H1 (cell line): ENCODE results near the gene KRTAP9-1.

Experiments used
- TEAD4 ChIP-seq: IDR thresholded peaks from 2 replicates; pipeline ENCODE4 v1.6.1; 2012; ENCODE audit warnings: low read depth, low read length, inconsistent platforms, mixed read lengths
- TF ChIP-seq, protein P1 (sequence below), 3 experiments: IDR thresholded peaks; 1 replicate in 2 of 3; 2 replicates in 1 of 3; pipeline versions ENCODE4 v1.5.1 to v1.6.1; 2011; ENCODE audit warnings: low read length in 3 of 3, mild to moderate bottlenecking in 3 of 3, inconsistent platforms in 2 of 3, low read depth in 1 of 3, moderate library complexity in 1 of 3; ENCODE audit not compliant: insufficient read depth in 1 of 3; ENCODE audit errors: control extremely low read depth in 1 of 3

DNA sequence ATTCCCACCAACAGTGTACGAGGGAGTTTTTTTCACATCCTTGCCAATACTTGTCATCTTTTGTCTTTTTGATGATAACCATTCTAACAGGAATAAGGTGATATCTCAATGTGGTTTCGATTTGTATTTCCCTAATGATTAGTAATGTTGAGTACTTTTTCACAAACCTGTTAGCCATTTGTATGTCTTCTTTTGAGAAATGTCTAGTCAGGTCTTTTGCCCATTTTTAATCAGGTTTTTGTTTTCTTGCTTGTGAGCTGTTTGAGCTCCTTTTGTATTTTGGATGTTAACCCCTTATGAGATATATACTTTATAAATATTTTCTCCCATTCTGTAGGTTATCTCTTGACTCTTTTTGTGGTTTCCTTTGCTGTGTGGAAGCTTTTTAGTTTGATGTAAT, 38.2 kb upstream of the KRTAP9-1 start:
- TF ChIP-seq TEAD4, result no peak
- TF ChIP-seq, protein P1, sequence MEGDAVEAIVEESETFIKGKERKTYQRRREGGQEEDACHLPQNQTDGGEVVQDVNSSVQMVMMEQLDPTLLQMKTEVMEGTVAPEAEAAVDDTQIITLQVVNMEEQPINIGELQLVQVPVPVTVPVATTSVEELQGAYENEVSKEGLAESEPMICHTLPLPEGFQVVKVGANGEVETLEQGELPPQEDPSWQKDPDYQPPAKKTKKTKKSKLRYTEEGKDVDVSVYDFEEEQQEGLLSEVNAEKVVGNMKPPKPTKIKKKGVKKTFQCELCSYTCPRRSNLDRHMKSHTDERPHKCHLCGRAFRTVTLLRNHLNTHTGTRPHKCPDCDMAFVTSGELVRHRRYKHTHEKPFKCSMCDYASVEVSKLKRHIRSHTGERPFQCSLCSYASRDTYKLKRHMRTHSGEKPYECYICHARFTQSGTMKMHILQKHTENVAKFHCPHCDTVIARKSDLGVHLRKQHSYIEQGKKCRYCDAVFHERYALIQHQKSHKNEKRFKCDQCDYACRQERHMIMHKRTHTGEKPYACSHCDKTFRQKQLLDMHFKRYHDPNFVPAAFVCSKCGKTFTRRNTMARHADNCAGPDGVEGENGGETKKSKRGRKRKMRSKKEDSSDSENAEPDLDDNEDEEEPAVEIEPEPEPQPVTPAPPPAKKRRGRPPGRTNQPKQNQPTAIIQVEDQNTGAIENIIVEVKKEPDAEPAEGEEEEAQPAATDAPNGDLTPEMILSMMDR (IDR thresholded peaks at IDR 0.05; ENCODE audit: control extremely low read depth in 1 of 3, insufficient read depth in 1 of 3, low read depth in 1 of 3, low read length in 3 of 3), result no peak
